H9 (cell line): ENCODE results near the gene PHACTR2. TPM values are rescaled to one million over a fixed set of nuclear protein-coding genes. Genes with fewer than 3 reads are reported as not detected.

Source experiments
- DNase-seq: peaks from one replicate; pipeline ENCODE4 v3.0.0-alpha.2; 2017
- H2AFZ ChIP-seq: one replicate; pipeline ENCODE4 v1.6.1; 2013; ENCODE audit warnings: mild to moderate bottlenecking, low read length, control low read depth, moderate library complexity
- H2AK5ac ChIP-seq: 2 replicates; pipeline ENCODE4 v1.6.1; 2013; ENCODE audit warnings: low read length, control low read depth, mixed read lengths; ENCODE audit not compliant: insufficient read length
- H2BK120ac ChIP-seq: one replicate; pipeline ENCODE4 v1.6.1; 2013; ENCODE audit warnings: low read depth, mild to moderate bottlenecking, low read length, control low read depth, inconsistent platforms; ENCODE audit not compliant: poor library complexity, severe bottlenecking
- H2BK12ac ChIP-seq: 2 replicates; pipeline ENCODE4 v1.6.1; 2013; ENCODE audit warnings: low read length, control low read depth, mixed read lengths, low read depth; ENCODE audit not compliant: insufficient read length
- H2BK15ac ChIP-seq: 2 replicates; pipeline ENCODE4 v1.6.1; 2013; ENCODE audit warnings: low read depth, low read length, control low read depth
- H2BK20ac ChIP-seq: one replicate; pipeline ENCODE4 v1.6.1; 2013; ENCODE audit warnings: low read depth, mild to moderate bottlenecking, low read length, control low read depth, inconsistent platforms; ENCODE audit not compliant: poor library complexity, severe bottlenecking
- H2BK5ac ChIP-seq: 2 replicates; pipeline ENCODE4 v1.6.1; 2013; ENCODE audit warnings: low read length, control low read depth, mixed read lengths; ENCODE audit not compliant: insufficient read length
- H3K14ac ChIP-seq: 2 replicates; pipeline ENCODE4 v1.6.1; 2013; ENCODE audit warnings: low read length, control low read depth; ENCODE audit not compliant: insufficient read depth
- H3K18ac ChIP-seq: 2 replicates; pipeline ENCODE4 v1.6.1; 2013; ENCODE audit warnings: low read depth, mild to moderate bottlenecking, mixed read lengths, low read length, control low read depth; ENCODE audit not compliant: insufficient read length
- H3K23ac ChIP-seq: 2 replicates; pipeline ENCODE4 v1.6.1; 2013; ENCODE audit warnings: low read length, control low read depth, mixed read lengths, low read depth; ENCODE audit not compliant: insufficient read length
- H3K23me2 ChIP-seq: 2 replicates; pipeline ENCODE4 v1.6.1; 2013; ENCODE audit warnings: low read depth, mild to moderate bottlenecking, mixed read lengths, low read length, control low read depth; ENCODE audit not compliant: insufficient read length, poor library complexity, severe bottlenecking
- H3K27ac ChIP-seq: 2 replicates; pipeline ENCODE4 v1.5.1; 2013; ENCODE audit warnings: low read length, control low read depth, mixed read lengths, low read depth; ENCODE audit not compliant: insufficient read length
- H3K27me3 ChIP-seq: 2 replicates; pipeline ENCODE4 v1.6.1; 2013; ENCODE audit warnings: low read length, control low read depth, inconsistent platforms; ENCODE audit not compliant: insufficient read depth
- H3K4ac ChIP-seq: 2 replicates; pipeline ENCODE4 v1.6.1; 2013; ENCODE audit warnings: low read depth, mild to moderate bottlenecking, control low read depth, inconsistent platforms, low read length, moderate library complexity
- H3K4me1 ChIP-seq: 2 replicates; pipeline ENCODE4 v1.6.1; 2013; ENCODE audit warnings: low read length, control low read depth, inconsistent platforms; ENCODE audit not compliant: insufficient read depth
- H3K4me2 ChIP-seq: 2 replicates; pipeline ENCODE4 v1.6.1; 2013; ENCODE audit warnings: low read length, control low read depth, mixed read lengths; ENCODE audit not compliant: insufficient read length, insufficient read depth
- H3K56ac ChIP-seq: 2 replicates; pipeline ENCODE4 v1.6.1; 2013; ENCODE audit warnings: low read depth, mild to moderate bottlenecking, mixed read lengths, low read length, control low read depth; ENCODE audit not compliant: insufficient read length
- H3K79me1 ChIP-seq: 2 replicates; pipeline ENCODE4 v1.6.1; 2013; ENCODE audit warnings: low read depth, mild to moderate bottlenecking, moderate library complexity, low read length, control low read depth, inconsistent platforms; ENCODE audit not compliant: insufficient read depth, poor library complexity, severe bottlenecking
- H3K79me2 ChIP-seq: 2 replicates; pipeline ENCODE4 v1.6.1; 2013; ENCODE audit warnings: low read length, control low read depth, inconsistent platforms; ENCODE audit not compliant: insufficient read depth
- H3K9ac ChIP-seq: 2 replicates; pipeline ENCODE4 v1.6.1; 2013; ENCODE audit warnings: low read length, control low read depth, mixed read lengths; ENCODE audit not compliant: insufficient read length; ENCODE audit errors: extremely low read depth
- H3K9me3 ChIP-seq: one replicate; pipeline ENCODE4 v1.6.1; 2013; ENCODE audit warnings: low read depth, low read length, inconsistent platforms; ENCODE audit not compliant: control insufficient read depth
- H3T11ph ChIP-seq: one replicate; pipeline ENCODE4 v1.6.1; 2013; ENCODE audit warnings: mild to moderate bottlenecking, low read length, control low read depth, inconsistent platforms
- H4K20me1 ChIP-seq: one replicate; pipeline ENCODE4 v1.6.1; 2013; ENCODE audit not compliant: control insufficient read depth, insufficient read length, insufficient read depth
- H4K5ac ChIP-seq: 2 replicates; pipeline ENCODE4 v1.6.1; 2013; ENCODE audit warnings: low read depth, mild to moderate bottlenecking, mixed read lengths, low read length, control low read depth; ENCODE audit not compliant: insufficient read length
- H4K8ac ChIP-seq: replicated peaks from 2 replicates; pipeline ENCODE4 v1.6.1; 2013; ENCODE audit warnings: low read length, control low read depth, mixed read lengths, low read depth; ENCODE audit not compliant: insufficient read length
- H4K91ac ChIP-seq: 2 replicates; pipeline ENCODE4 v1.6.1; 2013; ENCODE audit warnings: low read depth, mild to moderate bottlenecking, moderate library complexity, mixed read lengths, low read length, control low read depth; ENCODE audit not compliant: insufficient read length
- H3K27ac Mint-ChIP-seq, 3 experiments: 2 replicates in 2 of 3; 3 replicates in 1 of 3; pipeline ENCODE4 v1.8.0; 2020 to 2021; ENCODE audit warnings: mixed read lengths in 3 of 3, mild to moderate bottlenecking in 1 of 3, moderate library complexity in 1 of 3
- H3K27me3 Mint-ChIP-seq: 2 replicates; pipeline ENCODE4 v1.8.0; 2021; ENCODE audit warnings: low read depth, mild to moderate bottlenecking, moderate library complexity, mixed read lengths
- H3K36me3 Mint-ChIP-seq, 3 experiments: 2 replicates in 2 of 3; 3 replicates in 1 of 3; pipeline ENCODE4 v1.8.0; 2020 to 2021; ENCODE audit warnings: low read depth in 3 of 3, mixed read lengths in 3 of 3; ENCODE audit not compliant: insufficient read depth in 1 of 3
- H3K4me1 Mint-ChIP-seq, 2 experiments: 2 replicates each; pipeline ENCODE4 v1.8.0; 2020; ENCODE audit warnings: mixed read lengths in 2 of 2
- H3K4me3 Mint-ChIP-seq, 2 experiments: 2 replicates in 1 of 2; 3 replicates in 1 of 2; pipeline ENCODE4 v1.8.0; 2020 to 2021; ENCODE audit warnings: mild to moderate bottlenecking in 2 of 2, mixed read lengths in 2 of 2, moderate library complexity in 1 of 2
- H3K9me3 Mint-ChIP-seq, 2 experiments: 2 replicates in 1 of 2; 3 replicates in 1 of 2; pipeline ENCODE4 v1.8.0; 2020; ENCODE audit warnings: mild to moderate bottlenecking in 2 of 2, mixed read lengths in 2 of 2, moderate library complexity in 1 of 2
- WGBS: extraction: QIAGEN DNeasy Blood & Tissue Kit; methylation state at CpG from one replicate; pipeline ENCODE4 v1.1.7; 2013; ENCODE audit warnings: missing lambda C conversion rate, low lambda C conversion rate, mixed read lengths; ENCODE audit not compliant: insufficient read length; ENCODE audit errors: extremely low coverage; 5-methylcytosine and 5-hydroxymethylcytosine counted together
- total RNA-seq: library from RNA; stranded (reverse); gene quantifications from 2 replicates; pipeline ENCODE4 v1.2.1, GENCODE V29; 2021
- TF ChIP-seq, protein P1 (sequence below): fragments of 200-600 bp; sonication (generic); conservative IDR thresholded peaks from 3 replicates; pipeline ENCODE4 v1.8.0; 2021; ENCODE audit warnings: antibody characterized with exemption, mild to moderate bottlenecking

The PHACTR2 gene
- total RNA-seq, 1 experiment from 2014 or later, result 131 TPM

DNA sequence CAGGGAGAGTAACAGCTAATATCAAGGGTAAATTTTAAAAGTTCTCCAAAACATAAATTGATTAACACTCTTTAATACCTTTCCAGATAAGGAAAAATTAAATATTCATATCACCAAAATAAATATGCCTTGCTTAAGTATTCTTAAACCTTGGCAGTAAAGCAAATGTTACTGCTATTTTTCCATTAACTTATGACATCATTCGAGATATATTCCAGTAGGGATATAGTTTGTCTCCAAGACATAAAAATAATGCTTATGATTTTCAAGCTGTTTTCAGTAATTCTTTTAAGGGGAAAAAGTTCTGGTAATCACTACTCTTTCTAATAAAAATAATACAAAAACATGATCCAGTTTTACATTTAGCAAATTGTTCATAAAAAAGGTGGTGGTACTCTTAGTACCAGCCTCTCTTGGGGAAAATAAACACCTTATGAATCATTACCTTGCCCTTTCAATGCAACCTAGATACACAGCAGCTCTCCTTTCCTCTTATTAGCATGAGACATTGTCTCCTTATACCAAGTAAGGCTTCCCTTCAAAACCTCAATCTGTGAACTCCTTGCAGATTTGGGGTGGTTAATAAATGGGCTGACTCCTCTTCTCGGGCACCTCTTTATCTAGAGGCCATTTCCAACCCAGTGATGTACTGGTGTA lies 133.9 kb downstream of the PHACTR2 start:
- Histone ChIP-seq H3K4me2 (no peak overlapping the region), H3K56ac (no peak overlapping the region), H3K27me3 (no peaks in the 10 kb centered on the region), H2BK120ac (no peak overlapping the region), H3K27ac (no peak overlapping the region), H2AFZ (no peak overlapping the region), H2AK5ac (no peak overlapping the region), H3K9ac (no peak overlapping the region), H4K8ac (no peak overlapping the region), H2BK5ac (no peak overlapping the region), H3K9me3 (no peaks in the 10 kb centered on the region), H3K23ac (no peak overlapping the region), H4K91ac (no peak overlapping the region), H3K18ac (no peak overlapping the region), H3T11ph (no peak overlapping the region), H2BK20ac (no peak overlapping the region), H2BK15ac (no peak overlapping the region), H3K23me2 (no peaks in the 10 kb centered on the region), H3K14ac (no peak overlapping the region), H4K5ac (no peak overlapping the region), H4K20me1 (no peaks in the 10 kb centered on the region), H3K4ac (no peak overlapping the region), H2BK12ac (no peak overlapping the region), H3K79me2 (no peaks in the 10 kb centered on the region), H3K4me1 (no peaks in the 10 kb centered on the region), H3K79me1 (no peaks in the 10 kb centered on the region)
- no CpG with 5 or more reads among the region's 2 CpGs for WGBS
- no peak overlapping the region for H3K27ac Mint-ChIP-seq
- H3K4me1 Mint-ChIP-seq, result no peaks in the 10 kb centered on the region
- H3K36me3 Mint-ChIP-seq, result peaks cover 0 to 50% (median 36%) of the 10 kb centered on the region in 3 experiments; a peak in 5 of 7 replicates
- no peaks in the 10 kb centered on the region for H3K9me3 Mint-ChIP-seq
- no peak overlapping the region for H3K4me3 Mint-ChIP-seq
- DNase-seq, result no peak
- TF ChIP-seq, protein P1, sequence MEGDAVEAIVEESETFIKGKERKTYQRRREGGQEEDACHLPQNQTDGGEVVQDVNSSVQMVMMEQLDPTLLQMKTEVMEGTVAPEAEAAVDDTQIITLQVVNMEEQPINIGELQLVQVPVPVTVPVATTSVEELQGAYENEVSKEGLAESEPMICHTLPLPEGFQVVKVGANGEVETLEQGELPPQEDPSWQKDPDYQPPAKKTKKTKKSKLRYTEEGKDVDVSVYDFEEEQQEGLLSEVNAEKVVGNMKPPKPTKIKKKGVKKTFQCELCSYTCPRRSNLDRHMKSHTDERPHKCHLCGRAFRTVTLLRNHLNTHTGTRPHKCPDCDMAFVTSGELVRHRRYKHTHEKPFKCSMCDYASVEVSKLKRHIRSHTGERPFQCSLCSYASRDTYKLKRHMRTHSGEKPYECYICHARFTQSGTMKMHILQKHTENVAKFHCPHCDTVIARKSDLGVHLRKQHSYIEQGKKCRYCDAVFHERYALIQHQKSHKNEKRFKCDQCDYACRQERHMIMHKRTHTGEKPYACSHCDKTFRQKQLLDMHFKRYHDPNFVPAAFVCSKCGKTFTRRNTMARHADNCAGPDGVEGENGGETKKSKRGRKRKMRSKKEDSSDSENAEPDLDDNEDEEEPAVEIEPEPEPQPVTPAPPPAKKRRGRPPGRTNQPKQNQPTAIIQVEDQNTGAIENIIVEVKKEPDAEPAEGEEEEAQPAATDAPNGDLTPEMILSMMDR, result no peak
- H3K27me3 Mint-ChIP-seq, result no peaks in the 10 kb centered on the region
